A673 (cell line): ENCODE measurements around the gene CALCOCO2. TPM values are rescaled to one million over a fixed set of nuclear protein-coding genes. Genes with fewer than 3 reads are reported as not detected.

Source experiments
- BruUV-seq: library from RNA; stranded (reverse); fragments of 400-500 nt; replicated peaks from 2 replicates; lab custom pipeline; 2021; lab: Mats Ljungman, UMichigan
- CTCF ChIA-PET: fragments of 300-600 bp; sonication (Branson Sonifier 250); formaldehyde crosslinking; loops from one replicate; lab custom pipeline; 2022; ENCODE audit warnings: antibody characterized with exemption; lab: Charles Lee
- POLR2A ChIA-PET: fragments of 300-600 bp; sonication (Branson Sonifier 250); formaldehyde crosslinking; loops from one replicate; lab custom pipeline; 2022; ENCODE audit warnings: antibody characterized with exemption; ENCODE audit not compliant: low non-redundant PET; lab: Charles Lee
- DNase-seq: peaks from one replicate; pipeline ENCODE4 v3.0.0-alpha.2; 2015; ENCODE audit warnings: low spot score
- H3K27ac ChIP-seq: fragments of 200-600 bp; sonication (generic); 2 replicates; pipeline ENCODE4 v1.5.1; 2016; ENCODE audit warnings: mixed run types, low read depth, mild to moderate bottlenecking, mixed read lengths, antibody characterized with exemption, low read length; ENCODE audit not compliant: poor library complexity, severe bottlenecking
- H3K27me3 ChIP-seq: fragments of 200-600 bp; sonication (generic); replicated peaks from 2 replicates; pipeline ENCODE4 v1.6.1; 2017; ENCODE audit warnings: mixed run types, low read depth, mild to moderate bottlenecking, mixed read lengths, antibody characterized with exemption, low read length; ENCODE audit not compliant: insufficient read depth, poor library complexity
- H3K36me3 ChIP-seq: fragments of 200-600 bp; sonication (generic); 2 replicates; pipeline ENCODE4 v1.6.1; 2016; ENCODE audit warnings: mixed run types, mild to moderate bottlenecking, mixed read lengths, antibody characterized with exemption, low read length; ENCODE audit not compliant: insufficient read depth, poor library complexity, severe bottlenecking
- H3K4me1 ChIP-seq: fragments of 200-600 bp; sonication (generic); 2 replicates; pipeline ENCODE4 v1.6.1; 2017; ENCODE audit warnings: mixed run types, mild to moderate bottlenecking, mixed read lengths, antibody characterized with exemption, low read length; ENCODE audit not compliant: insufficient read depth, poor library complexity, severe bottlenecking
- H3K4me3 ChIP-seq: fragments of 200-600 bp; sonication (generic); 2 replicates; pipeline ENCODE4 v1.5.1; 2016; ENCODE audit warnings: low read depth, mixed run types, mild to moderate bottlenecking, mixed read lengths, low read length; ENCODE audit not compliant: poor library complexity, severe bottlenecking
- H3K9me3 ChIP-seq: fragments of 200-600 bp; sonication (generic); 2 replicates; pipeline ENCODE4 v1.6.1; 2016; ENCODE audit warnings: mixed run types, low read depth, mild to moderate bottlenecking, mixed read lengths, antibody characterized with exemption, low read length; ENCODE audit not compliant: poor library complexity, severe bottlenecking
- EZH2 ChIP-seq: fragments of 200-600 bp; sonication (generic); IDR thresholded peaks from 2 replicates; pipeline ENCODE4 v1.6.1; 2017; ENCODE audit warnings: borderline replicate concordance, low read depth, mild to moderate bottlenecking, mixed read lengths, antibody characterized with exemption, low read length; ENCODE audit not compliant: poor library complexity, severe bottlenecking
- intact Hi-C: fragments of 100-400 bp; cut with micrococcal nuclease; formaldehyde crosslinking; loops from one replicate; pipeline ENCODE4 v1.10.0; 2022; ENCODE audit not compliant: unreplicated experiment
- total RNA-seq: library from RNA; stranded (reverse); gene quantifications from 2 replicates; pipeline ENCODE4 v1.2.3, GENCODE V29; 2021
- TF ChIP-seq, protein P1 (sequence below): fragments of 300-800, 200-600 bp; sonication (generic); conservative IDR thresholded peaks from 2 replicates; pipeline ENCODE4 v1.5.1; 2017; ENCODE audit warnings: low read depth, mild to moderate bottlenecking, antibody characterized with exemption, low read length, moderate library complexity, mixed read lengths

Gene CALCOCO2
- total RNA-seq, 1 experiment from 2014 or later = 88.4 TPM

DNA sequence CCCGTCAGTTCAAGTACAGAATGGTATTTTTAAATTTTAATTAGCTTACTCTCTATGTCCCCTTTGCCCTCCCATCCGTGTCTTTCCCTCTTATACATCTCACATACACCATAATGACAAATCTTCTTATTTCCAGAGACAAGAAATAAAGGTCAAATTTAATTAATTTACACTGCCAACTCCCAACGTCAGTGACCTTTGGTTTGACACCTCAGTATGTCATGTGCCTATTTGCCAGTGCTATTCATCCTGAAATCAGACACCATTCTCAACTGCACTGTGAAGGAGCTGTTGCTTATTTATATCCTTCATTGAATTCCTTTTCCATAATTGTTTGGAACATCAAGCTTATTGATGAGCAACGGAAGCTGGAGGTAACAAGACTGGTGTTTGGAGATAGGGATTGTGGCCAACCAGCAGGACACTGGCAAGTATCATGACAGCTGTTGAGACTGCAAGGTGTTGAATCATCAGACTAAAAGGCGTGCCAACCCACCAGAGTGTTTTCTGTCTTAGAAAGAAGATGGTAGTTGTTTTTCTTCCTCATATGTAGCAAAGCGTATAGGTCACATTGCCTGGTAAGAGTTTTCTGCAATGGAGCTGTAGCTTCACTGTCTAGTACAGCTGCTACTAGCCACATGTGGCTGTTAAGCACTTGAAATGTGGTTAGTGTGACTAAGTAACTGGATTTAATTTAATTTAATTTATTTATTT is 12.5 kb downstream of the CALCOCO2 start:
- Histone ChIP-seq H3K4me3 (no peak overlapping the region), H3K9me3 (no peaks in the 10 kb centered on the region), H3K27me3 (no peaks in the 10 kb centered on the region), H3K27ac (no peak overlapping the region), H3K36me3 (peaks cover 38% of the 10 kb centered on the region), H3K4me1 (peaks cover 20% of the 10 kb centered on the region)
- no peak for TF ChIP-seq EZH2
- TF ChIP-seq, protein P1, sequence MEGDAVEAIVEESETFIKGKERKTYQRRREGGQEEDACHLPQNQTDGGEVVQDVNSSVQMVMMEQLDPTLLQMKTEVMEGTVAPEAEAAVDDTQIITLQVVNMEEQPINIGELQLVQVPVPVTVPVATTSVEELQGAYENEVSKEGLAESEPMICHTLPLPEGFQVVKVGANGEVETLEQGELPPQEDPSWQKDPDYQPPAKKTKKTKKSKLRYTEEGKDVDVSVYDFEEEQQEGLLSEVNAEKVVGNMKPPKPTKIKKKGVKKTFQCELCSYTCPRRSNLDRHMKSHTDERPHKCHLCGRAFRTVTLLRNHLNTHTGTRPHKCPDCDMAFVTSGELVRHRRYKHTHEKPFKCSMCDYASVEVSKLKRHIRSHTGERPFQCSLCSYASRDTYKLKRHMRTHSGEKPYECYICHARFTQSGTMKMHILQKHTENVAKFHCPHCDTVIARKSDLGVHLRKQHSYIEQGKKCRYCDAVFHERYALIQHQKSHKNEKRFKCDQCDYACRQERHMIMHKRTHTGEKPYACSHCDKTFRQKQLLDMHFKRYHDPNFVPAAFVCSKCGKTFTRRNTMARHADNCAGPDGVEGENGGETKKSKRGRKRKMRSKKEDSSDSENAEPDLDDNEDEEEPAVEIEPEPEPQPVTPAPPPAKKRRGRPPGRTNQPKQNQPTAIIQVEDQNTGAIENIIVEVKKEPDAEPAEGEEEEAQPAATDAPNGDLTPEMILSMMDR = no peak
- ChIA-PET POLR2A (no interaction called here), CTCF (no interaction called here)
- BruUV-seq = TSS peak; percentile 13
- intact Hi-C loops = no loop called here
- DNase-seq = no peak

DNA sequence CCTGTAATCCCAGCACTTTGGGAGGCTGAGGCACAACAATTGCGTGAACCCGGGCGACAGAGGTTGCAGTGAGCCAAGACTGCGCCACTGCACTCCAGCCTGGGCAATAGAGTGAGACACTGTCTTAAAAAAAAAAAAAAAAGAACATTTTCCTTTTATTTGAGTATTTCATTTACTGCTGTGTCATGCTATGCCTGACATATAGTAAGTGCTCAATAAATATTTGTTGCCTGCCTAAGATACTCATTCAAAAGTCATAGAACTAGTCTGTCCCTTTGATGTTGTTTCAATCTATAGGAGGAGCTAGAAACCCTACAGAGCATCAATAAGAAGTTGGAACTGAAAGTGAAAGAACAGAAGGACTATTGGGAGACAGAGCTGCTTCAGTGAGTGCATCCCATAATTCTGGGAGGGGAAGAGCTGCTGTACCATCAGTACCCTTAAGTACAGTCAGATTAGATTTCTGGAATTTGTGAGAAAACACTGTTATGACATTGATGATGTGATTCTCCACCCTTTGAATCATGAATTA is 20.0 kb downstream of the CALCOCO2 start:
- no peak for DNase-seq
- no peaks in the 10 kb centered on the region for H3K9me3 ChIP-seq
- no TSS peak for BruUV-seq
- no peaks in the 10 kb centered on the region for H3K27me3 ChIP-seq
- POLR2A ChIA-PET = interaction anchor here (0.7 kb wide), 1 partner anchor 15 kb away, joined by 17 read pairs; no protein-coding TSS in a partner anchor
- H3K4me3 ChIP-seq = no peak overlapping the region
- TF ChIP-seq, protein P1 = no peak
- TF ChIP-seq EZH2 = no peak
- H3K36me3 ChIP-seq = peaks cover 54% of the 10 kb centered on the region
- intact Hi-C loops = no loop called here
- H3K4me1 ChIP-seq = no peaks in the 10 kb centered on the region
- CTCF ChIA-PET = no interaction called here
- H3K27ac ChIP-seq = no peak overlapping the region

DNA sequence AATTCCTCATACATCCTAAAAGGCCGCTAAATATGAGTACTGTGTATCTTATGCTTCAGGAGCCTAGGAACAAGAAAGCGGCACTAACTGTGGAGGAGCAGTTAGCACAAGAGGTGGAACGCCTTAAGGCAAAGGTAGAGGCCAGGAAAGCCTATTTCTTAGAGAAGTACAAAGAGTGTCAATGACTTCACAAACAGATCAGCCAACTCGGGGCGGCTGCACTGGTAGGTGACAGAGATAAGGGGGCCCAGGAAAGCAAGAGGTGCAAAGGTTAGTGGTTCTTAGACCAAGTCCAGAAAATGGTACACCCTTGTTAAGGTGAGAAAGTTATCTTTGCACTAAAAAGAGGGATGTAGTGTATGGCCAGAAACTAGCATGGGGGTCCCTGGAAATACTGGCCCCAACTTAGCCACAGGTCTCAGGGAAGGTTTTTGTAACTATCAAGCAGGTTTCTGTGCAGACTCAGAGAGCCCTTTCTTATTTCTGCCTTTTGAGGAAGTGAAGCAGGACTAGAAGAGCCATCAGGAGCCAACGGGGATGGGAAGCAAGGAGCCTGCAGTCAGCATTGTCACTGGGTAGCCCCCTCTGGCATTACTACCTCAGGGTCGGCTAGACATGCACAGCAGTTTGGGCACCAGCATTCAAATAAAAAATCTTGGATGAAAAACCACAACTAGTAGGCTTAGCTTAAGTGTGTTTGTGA is 24.1 kb downstream of the CALCOCO2 start:
- Histone ChIP-seq H3K36me3 (peaks cover 30% of the 10 kb centered on the region), H3K27me3 (no peaks in the 10 kb centered on the region), H3K27ac (no peak overlapping the region), H3K4me3 (no peak overlapping the region), H3K4me1 (no peaks in the 10 kb centered on the region), H3K9me3 (no peaks in the 10 kb centered on the region)
- DNase-seq = no peak
- intact Hi-C loops = no loop called here
- ChIA-PET CTCF (no interaction called here), POLR2A (no interaction called here)
- TF ChIP-seq, protein P1 = no peak
- TF ChIP-seq EZH2 = no peak
- no TSS peak for BruUV-seq
